Measurements from ENCODE around the gene ANKRD45.
"Not testable (repeated sequence)": the region's sequence is repeated elsewhere in the genome, so short reads cannot be mapped to it uniquely, and the experiment has no call there.

The ANKRD45 gene

GRCh38 chr1:173568483-173568882, 101.2 kb downstream of the ANKRD45 start:
- no peak for DNase-seq

DNA sequence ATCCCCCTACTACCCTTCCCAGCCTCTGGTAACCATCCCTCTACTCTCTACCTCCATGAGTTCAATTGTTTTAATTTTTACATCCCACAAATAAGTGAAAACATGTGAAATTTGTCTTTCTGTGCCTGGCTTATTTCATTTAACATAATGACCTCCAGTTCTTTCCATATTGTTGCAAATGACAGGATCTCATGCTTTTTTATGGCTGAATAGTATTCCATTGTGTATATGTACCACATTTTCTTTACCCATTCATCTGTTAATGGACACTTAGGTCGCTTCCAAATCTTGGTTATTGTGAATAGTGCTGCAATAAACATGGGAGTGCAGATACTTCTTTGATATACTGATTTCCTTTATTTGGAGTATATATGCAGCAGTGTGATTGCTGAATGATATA, 105.8 kb downstream of the ANKRD45 start:
- DNase-seq: not testable (repeated sequence)

DNA sequence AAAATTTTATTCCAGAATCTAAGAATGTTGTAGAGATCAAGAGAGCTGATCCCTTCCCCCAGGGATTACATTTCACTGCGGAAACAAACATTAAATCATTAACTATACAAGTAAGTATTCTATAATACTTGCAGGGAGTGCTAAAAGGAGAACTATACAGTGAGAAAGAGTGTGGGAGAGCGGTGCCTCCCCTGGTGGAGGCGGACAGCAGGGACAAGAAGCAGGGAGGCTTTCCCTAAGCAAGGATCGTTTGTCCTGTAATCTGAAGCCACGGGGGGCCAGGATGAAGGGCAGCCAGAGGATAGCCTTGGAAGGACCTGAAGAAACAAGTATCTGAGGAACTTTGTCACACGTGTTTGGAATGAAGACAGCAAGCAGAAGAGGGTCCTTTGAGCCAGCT, 106.8 kb downstream of the ANKRD45 start:
- no peak for DNase-seq

GRCh38 chr1:173561263-173561662, 108.4 kb downstream of the ANKRD45 start:
- DNase-seq: no peak

DNA sequence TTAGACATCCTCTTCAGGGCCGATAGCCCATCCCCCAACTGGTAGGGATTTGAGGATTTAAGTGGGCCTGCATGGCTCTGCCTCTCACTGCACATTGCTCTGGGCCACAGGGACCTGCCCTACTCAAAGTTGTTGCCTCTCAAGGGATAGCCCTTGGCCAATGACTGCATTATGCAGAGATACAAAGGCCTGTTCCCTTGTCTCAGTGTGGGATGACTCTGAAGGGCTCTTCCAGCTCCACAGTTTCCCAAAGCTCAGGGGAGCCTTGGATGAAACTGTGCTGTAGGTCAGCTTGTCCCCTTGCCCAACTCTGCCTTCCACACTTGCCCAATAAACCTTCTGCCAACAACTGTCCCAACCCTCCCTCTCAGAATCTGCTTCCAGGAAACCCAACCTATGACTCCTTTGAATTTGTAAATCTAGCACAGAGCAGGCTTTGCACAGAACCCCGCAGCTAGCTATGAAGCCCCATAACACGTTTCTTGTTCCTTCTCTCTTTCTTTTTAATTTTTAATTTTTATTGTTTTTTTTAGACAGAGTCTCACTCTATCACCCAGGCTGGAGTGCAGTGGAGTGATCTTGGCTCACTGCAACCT, 109.3 kb downstream of the ANKRD45 start:
- DNase-seq: no peak
